Superior temporal gyrus (tissue), 1 donor: Measurements from ENCODE around the gene KDM4F.
"Not testable (repeated sequence)": the region's sequence is repeated elsewhere in the genome, so short reads cannot be mapped to it uniquely, and the experiment has no call there.

Experiments
- DNase-seq: peaks from one replicate; pipeline ENCODE4 v3.0.0-alpha.2; 2016; ENCODE audit errors: extremely low spot score

Gene KDM4F

DNA sequence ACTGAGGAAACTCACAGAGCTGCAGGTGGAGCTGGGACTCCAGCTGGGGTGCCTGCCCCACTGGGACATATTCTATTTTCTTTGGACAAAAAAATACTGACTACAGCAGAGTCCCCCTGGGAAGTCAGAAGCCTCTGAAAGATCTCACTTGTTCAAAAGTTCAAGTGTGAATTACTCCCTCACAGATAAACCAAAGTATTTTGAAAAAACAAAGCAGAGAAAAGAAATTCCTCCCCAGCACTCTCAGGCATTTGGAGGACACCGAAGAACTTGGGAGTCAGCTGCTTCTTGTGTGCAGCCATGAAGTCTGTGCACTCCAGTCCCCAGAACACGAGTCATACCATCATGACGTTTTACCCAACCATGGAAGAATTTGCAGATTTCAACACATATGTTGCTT, at the start of gene KDM4F:
Gene KDM4F (plus strand): TSS at position 301 of the 400 bp plus-strand sequence.
- not testable (repeated sequence) for DNase-seq

DNA sequence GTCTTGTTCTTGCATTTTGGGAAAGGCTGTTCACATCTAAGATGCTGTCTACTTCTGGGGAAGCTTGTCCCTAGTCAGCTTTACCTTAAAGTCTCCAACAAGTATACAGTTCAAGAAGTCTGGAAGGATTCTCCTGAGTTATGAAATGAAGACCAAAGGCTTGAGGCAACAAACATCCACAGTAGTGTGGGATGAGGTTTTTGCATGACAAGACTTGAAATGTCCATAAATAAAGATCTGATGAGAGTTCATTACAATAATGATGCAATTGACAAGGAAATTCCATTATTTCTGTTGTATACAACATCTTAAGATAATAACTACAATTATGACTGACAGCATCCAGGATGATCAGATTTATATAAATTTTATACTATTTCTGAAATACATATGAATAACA, 45.5 kb upstream of the KDM4F start:
- no peak for DNase-seq

DNA sequence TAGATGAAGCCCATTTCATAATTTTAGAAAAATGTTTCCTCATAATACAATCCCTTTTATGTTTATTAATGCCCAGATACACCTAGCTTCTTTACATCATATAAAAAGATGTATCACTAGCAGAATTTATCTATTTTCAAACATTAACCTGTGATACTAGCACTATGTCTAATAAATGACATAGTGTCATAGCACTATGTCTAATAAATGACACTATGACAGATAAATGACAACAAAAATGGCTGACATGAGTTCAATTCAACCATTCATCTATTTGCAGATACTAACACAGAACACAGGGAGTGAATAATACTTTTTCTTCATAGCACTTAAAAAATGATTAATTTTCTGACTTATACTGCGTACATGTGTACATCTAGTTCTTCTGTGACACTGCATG, 43.6 kb upstream of the KDM4F start:
- no peak for DNase-seq

DNA sequence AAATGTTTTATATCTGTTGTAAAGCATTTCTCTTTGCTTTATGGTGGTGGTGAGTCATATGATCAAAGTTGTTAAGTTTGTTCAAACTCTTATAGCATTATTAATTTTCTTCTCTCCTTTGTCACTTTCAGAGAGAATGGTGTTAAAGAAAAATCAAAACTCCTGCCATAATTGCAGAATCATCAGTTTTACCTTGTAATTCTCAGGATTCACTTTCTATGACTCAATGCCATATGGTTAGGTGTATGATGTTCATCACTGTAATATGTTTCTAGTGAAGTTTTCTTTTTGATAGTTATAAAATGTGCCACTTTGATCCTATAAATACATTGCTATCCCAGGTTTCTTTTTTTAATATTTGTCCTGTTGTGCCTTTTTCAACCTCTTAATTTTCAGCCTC, 37.8 kb upstream of the KDM4F start:
- DNase-seq: no peak

DNA sequence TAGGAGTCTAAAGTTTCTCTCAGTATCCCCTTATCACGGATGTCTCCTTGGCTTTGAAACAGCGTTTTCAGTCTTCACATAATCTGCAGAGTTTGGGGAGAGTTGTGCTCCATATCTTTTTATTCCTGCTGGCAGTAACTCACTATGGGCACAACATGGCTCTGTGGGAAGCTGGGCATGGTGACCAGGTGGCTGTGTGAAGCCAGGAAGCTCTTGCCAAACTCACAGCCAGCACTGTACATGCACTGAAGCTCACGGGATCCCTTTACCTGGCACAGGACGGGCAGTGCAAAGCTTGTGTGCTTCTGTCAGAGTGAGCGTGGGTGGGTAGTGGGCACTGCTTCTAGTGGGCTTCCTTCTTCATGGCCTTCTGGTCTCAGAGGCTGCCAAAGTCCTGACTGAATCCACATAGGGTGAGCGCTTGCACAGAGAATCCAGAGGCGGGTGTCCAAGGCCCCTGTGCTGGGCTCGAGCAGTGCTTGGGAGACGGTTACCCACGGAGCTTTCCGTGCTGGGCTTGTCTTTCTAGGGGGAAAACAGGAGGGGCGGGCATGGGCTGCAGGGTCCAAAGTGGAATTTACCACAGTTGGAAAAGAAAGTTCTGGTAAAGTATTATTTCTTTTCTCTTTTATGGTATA, 34.9 kb upstream of the KDM4F start:
- no peak for DNase-seq

DNA sequence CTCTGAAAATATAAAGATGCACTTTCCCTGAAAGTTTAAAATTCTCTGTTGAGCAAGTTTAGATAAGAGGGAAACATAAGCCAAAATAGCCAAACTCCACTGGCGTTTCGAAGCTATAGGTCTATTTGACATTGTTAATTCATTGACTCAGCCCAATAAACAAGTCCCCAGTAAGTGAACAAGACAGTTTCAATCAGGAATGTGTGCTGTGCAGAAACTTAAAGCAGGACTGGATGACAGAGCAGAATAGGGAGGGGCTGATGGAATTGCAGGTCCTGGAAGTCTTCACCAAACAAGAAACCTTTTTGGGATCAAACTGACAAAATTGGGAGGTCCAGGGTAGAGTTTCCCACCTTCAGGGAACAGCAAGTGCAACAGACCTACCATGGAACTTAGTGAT, 33.1 kb upstream of the KDM4F start:
- DNase-seq: no peak

DNA sequence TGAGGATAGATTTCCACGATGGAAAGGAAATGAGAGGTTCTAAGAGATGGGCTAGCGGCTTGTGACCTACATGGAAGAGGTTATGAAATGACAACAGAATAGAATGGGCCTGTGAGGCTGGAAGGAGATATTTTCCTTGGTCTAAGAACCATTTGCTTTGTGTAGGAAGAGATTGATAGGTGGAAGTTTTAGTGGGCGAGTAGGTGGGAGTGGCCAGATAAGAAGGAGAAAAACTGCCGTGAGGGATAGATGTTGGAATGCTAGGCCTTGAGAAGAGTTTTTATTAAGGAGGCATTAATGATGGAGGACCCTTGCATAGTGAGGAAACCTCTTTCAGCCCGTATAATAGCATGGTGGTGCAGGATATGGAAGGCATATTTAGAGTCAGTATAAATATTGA, 27.8 kb upstream of the KDM4F start:
- not testable (repeated sequence) for DNase-seq

DNA sequence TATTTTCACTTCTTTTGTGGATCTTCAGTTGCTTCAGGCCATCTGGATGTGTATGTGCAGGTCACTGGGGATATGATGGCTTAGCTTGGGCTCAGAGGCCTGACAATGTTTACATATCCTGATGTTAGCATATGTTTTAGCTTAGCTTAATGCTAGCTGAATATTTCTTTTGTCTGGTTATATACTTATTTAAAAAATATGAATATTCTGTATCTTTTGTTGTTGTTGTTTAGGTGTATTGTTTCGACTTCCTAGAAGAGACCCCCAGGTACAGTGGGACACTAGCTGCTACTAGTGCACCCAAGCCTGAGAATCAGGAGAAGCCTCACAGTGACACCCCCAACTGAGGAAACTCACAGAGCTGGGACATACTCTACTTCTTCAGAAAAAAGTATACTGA, 24.3 kb upstream of the KDM4F start, which contains the start of gene KDM4E:
Gene KDM4E (plus strand): TSS at position 301 of the 400 bp plus-strand sequence. CDS start 300 bp downstream, outside the sequence.
- no peak for DNase-seq

DNA sequence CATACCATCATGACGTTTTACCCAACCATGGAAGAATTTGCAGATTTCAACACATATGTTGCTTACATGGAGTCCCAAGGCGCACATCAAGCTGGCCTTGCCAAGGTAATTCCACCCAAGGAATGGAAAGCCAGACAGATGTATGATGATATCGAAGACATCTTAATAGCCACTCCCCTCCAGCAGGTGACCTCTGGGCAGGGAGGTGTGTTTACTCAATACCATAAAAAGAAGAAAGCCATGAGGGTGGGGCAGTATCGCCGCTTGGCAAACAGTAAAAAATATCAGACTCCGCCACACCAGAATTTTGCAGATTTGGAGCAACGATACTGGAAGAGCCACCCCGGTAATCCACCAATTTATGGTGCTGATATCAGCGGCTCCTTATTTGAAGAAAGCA, 23.6 kb upstream of the KDM4F start:
- DNase-seq: not testable (repeated sequence)

DNA sequence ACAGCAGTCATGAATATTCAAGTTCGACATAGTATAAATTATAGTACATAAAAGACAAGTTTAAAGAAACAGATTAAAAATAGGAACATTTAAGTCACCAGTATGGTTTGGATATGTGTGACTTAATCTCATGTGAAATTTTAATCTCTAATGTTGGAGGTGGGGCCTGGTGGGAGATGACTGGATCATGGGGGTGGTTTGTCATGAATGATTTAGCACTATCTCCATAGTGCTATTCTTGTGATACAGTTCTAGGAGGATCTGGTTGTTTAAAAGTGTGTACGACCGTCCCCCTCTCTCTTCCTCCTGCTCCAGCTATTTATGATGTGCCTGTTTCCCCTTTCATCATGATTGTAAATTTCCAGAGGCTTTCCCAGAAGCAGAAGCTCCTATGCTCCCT, 20.9 kb upstream of the KDM4F start:
- no peak for DNase-seq

DNA sequence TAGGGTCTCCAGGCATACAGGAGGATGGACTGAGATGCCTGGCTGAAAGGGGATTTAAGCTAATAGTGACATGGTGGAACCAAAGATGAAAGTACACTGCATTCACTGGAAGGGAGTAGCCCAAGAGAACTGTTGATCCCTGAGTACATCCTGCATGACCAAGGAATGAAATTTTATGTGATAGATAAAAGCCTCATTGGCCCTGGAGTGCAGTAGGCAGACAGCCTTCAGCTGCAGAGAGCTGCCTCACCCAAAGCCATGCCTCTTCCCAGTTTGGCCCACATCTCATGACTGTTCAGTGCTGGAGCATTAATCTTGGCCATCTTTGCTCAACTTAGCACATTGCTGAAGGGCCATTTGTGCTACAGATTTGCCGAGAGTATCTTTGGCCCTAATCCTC, 16.2 kb upstream of the KDM4F start:
- no peak for DNase-seq

DNA sequence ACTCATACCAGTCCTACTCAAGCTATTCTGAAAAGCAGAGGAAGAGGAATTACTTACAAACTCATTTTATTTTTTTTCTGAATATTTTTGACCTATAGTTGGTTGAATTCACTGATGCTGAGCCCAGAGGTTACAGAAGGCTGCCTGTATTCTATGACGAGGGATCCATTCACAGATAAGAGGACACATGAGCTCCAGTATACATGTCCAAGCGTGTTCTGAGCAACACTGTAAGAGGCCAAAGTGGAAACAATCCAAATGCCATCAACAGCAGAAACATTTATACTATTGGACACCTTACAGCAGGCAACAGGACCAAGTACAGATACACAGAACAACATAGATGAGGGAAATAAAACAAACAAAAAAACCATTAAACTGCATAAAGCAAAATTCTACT, 13.9 kb upstream of the KDM4F start:
- no peak for DNase-seq

DNA sequence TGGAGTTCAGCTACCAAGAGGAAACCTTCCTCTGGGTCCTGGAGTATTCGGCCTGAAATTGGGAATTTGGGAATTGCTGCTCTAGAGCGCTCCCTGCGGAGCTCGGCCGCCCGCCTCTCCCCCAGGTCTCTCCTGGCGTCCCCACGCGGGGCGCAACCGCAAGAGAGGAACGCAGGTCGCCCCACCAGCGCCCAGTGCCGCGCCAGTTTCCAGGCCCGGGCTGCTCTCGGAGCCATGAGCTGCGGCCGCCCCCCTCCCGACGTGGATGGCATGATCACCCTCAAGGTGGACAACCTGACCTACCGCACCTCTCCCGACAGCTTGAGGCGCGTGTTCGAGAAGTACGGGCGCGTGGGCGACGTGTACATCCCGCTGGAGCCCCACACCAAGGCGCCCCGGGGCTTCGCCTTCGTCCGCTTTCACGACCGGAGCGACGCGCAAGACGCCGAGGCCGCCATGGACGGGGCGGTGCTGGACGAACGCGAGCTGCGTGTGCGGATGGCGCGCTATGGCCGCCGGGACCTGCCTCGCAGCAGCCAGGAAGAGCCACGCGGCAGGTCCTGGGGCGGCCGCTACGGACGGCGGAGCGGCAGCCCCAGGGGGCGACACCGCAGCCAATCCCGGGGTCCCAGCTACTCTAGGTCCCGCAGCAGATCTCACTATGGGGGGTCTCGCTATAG, 11.7 kb upstream of the KDM4F start:
- DNase-seq: not testable (repeated sequence)

DNA sequence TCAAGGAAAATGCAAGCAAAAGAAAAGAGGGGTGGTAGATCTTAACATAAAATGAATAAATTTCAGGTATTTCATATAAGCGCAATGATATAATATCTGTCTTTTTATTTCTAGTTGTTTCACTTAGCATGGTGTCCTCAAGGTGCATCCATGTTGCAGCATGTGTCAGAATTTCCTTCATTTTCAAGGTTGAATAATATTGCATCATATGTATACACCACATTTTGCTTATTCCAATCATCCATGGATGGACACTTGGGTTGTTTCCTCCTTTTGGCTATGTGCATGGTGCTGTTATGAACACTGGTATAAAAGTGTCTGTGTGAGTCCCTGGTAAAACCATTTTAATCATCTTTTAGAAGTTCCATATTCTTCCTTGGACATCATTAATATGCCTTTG, 7.0 kb upstream of the KDM4F start:
- no peak for DNase-seq

DNA sequence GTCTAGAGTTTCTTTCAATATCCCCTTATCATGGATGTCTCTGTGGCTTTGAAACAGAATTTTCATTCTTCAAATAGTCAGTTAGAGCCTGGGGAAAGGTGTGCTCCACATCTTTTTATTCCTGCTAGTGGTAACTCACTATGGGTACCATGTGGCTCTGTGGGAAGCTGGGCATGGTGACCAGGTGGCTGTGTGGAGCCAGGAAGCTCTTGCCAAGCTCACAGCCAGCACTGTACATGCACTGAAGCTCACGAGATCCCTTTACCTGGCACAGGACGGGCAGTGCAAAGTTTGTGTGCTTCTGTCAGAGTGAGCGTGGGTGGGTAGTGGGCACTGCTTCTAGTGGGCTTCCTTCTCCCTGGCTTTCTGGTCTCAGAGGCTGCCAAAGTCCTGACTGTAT, 6.3 kb upstream of the KDM4F start:
- no peak for DNase-seq

DNA sequence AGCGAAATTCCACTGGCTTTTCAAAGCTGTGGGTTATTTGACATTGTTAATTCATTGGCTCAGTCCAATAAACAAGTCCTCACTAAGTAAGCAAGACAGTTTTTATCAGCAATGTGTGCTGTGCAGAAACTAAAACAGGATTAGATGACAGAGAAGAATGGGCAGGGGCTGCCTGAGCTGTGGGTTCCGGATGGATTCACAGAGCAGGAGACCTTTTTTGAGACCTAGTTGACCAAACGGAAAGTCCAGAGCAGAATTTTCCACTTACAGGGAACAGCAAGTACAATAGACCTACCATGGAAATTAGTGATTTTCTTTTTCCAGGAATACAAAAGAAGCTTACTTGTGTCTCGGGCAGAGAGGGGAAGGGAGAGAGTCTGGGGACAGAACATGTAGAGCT, 5.2 kb upstream of the KDM4F start:
- no peak for DNase-seq

DNA sequence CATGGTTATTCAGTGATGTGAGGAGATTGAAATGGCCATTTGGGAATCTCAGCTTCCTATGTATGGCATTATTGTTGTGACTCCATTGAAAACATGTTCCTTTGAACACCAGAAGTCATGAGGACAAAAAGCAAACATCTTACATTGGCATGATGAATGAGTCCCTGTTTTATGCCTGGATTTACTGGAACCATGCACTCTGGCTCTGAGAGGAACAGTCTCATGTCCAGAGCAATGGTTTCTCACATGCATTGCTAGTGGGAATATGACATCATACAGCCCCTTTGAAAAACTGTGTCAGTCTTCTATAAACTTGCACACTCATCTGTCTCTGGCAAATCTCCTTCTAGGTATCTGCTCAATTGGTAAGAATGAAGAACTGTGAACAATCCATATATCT, 3.4 kb upstream of the KDM4F start:
- DNase-seq: no peak

DNA sequence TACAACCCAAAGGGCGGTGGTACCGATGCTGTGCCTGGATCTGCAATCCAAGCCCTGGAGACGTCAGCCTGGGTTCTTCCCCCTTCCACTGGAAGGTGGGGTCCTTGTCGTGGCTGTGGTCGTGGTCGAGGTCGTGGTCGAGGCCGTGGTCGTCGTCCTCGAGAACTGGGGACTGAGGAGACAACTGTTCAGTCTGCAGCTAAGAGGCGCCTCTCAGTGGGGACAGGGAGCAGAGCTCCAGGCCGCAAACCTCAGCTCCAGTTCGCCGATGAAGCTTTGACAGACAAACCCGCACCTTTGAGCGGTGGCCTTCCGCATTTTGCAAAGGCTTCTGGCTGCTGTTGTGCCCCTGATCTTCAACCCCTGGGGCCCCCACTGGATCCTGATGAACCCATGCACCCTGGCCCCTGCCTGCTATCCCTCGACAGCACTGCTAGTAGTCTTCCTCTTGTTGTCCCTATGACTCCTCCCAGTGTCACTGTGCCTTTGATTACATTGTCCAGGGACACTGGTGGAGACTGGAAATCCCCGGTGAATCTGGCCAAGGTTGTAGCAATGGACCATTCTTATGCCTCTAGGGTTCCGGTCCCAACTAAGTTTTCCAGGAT, 1.5 kb downstream of the KDM4F start:
- DNase-seq: no peak

DNA sequence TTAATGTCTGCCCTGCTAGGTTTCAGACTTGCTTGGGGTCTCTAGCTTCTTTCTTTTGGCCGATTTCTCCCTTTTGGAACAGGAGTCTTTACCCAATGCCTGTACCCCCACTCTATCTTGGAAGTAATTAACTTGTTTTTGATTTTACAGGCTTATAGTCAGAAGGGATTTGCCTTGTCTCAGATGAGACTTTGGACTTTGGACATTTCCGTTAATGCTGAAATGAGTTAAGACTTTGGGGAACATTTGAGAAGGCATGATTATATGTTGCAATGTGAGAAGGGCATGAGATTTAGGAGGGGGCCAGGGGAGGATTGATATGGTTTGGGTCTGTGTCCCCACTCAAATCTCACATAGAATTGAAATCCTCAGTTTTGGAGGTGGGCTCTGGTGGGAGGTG, 5.1 kb downstream of the KDM4F start:
- no peak for DNase-seq

DNA sequence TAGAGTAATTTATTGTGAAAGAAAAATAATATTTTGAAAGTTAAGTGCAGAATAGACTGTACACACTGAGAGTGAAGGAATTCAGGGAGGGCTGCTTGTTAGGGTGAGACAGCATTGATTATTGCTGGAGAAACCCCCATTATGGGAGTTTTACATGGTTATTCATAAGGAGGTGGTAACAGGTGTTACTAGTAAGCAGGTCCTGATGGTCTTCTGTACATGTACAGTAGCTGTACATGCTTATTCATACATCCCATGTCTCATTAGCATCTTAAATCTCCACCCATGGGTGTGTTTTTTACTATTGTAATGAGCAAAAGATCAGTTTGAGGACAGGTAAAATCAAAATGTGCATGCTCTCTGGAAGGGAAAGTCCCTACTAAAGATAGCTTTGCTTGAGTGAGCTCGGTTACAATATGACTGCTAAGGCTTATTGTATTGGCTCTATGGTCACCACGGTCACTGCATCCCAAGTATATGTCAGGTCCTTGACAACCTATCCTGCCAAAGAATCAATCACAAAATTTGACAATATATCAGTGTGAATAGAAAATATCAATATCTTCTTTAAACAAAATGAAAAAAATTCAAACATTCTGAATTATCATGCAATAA, 6.2 kb downstream of the KDM4F start:
- DNase-seq: no peak

DNA sequence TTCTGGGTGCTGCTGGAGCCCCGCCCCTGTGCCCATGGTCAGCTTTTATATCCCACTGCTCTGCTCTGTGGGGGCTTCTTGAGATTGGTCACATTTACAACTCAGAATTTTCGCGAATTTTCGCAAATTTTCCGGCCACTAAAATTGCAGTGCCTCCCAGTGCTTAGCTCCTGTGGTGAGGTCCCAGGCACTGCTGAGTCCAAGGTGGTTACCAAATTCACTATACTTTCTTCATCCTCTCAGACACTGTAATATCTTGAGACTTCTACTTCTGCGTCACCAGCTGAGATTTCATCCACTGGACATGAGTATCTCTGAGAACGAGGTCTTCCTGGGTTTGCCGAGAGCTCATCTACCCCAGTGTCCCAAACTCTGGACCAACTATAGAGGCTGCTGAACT, 8.7 kb downstream of the KDM4F start:
- DNase-seq: no peak

DNA sequence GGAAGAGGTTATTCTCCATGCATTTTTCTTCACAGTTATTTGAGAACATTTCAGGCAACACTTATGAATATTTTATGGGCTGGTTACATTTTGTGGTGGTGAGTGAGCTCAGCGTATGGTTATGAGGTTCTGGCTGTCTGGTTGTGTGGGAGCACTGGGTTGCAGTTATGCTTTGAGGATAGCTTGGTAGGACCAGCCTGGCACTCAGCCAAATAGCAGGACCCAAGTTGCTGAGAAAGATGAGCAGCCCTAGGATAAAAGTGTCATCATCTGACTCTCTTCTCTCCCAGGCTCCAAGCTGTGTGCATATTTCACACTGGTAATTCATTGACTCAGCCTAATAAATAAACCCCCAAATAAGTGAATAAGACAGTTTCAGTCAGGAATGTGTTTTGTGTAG, 9.4 kb downstream of the KDM4F start:
- DNase-seq: no peak

DNA sequence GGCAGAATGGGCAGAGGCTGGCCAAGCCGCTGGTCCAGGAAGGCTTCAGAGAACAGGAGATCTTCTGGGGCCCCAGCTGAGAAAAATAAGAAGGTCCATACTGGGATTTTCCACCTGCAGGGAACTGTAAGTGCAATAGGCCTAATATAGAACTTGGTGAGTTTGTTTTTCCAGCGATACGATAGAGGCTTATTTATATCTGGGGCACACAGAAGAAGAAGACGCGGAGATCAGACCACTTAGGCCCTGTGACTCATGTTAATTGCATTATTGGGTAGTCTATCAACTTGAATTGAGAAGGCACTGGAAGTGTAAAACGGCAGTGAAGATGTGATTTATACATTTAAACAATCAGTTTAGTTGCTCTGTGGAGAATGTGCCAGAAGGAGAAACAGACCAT, 9.8 kb downstream of the KDM4F start:
- DNase-seq: no peak
